ENCODE data around the gene SUMF1.
"Not testable (repeated sequence)": the region's sequence is repeated elsewhere in the genome, so short reads cannot be mapped to it uniquely, and the experiment has no call there.

The SUMF1 gene

GRCh38 chr3:4461468-4462090 is 5.5 kb downstream of the SUMF1 start:
- no peak for DNase-seq (ENCODE audit: low read depth in 2 of 2)

GRCh38 chr3:4460334-4460733 is 6.7 kb downstream of the SUMF1 start:
- no peak for DNase-seq (ENCODE audit: low read depth in 2 of 2)

- DNase-seq (ENCODE audit: low read depth in 2 of 2), result no peak
Observed at GRCh38 chr3:4458961-4459360, 8.1 kb downstream of the SUMF1 start.

- not testable (repeated sequence) for DNase-seq (ENCODE audit: low read depth in 2 of 2)
Observed at GRCh38 chr3:4456780-4457179, 10.3 kb downstream of the SUMF1 start.

- no peak for DNase-seq (ENCODE audit: low read depth in 2 of 2)
Observed at GRCh38 chr3:4454142-4454541, 12.9 kb downstream of the SUMF1 start.

- no peak for DNase-seq (ENCODE audit: low read depth in 2 of 2)
Observed at GRCh38 chr3:4449043-4449805, 17.8 kb downstream of the SUMF1 start.

GRCh38 chr3:4448187-4448586 is 18.9 kb downstream of the SUMF1 start:
- DNase-seq (ENCODE audit: low read depth in 2 of 2), result no peak

GRCh38 chr3:4447295-4447999 is 19.6 kb downstream of the SUMF1 start:
- no peak for DNase-seq (ENCODE audit: low read depth in 2 of 2)

GRCh38 chr3:4440951-4441350 is 26.1 kb downstream of the SUMF1 start:
- DNase-seq (ENCODE audit: low read depth in 2 of 2), result no peak

GRCh38 chr3:4438296-4438695 is 28.8 kb downstream of the SUMF1 start:
- no peak for DNase-seq (ENCODE audit: low read depth in 2 of 2)

GRCh38 chr3:4432259-4432658 is 34.8 kb downstream of the SUMF1 start:
- no peak for DNase-seq (ENCODE audit: low read depth in 2 of 2)

GRCh38 chr3:4429648-4430350 is 37.3 kb downstream of the SUMF1 start:
- DNase-seq (ENCODE audit: low read depth in 2 of 2), result no peak

- DNase-seq (ENCODE audit: low read depth in 2 of 2), result no peak
Observed at GRCh38 chr3:4426782-4427344, 40.2 kb downstream of the SUMF1 start.

- DNase-seq (ENCODE audit: low read depth in 2 of 2), result no peak
Observed at GRCh38 chr3:4426261-4426781, 40.7 kb downstream of the SUMF1 start.

- DNase-seq (ENCODE audit: low read depth in 2 of 2), result no peak
Observed at GRCh38 chr3:4425707-4426106, 41.4 kb downstream of the SUMF1 start.

- DNase-seq (ENCODE audit: low read depth in 2 of 2), result no peak
Observed at GRCh38 chr3:4425055-4425454, 42.0 kb downstream of the SUMF1 start.

GRCh38 chr3:4421121-4421520 is 45.9 kb downstream of the SUMF1 start:
- DNase-seq (ENCODE audit: low read depth in 2 of 2), result no peak

- DNase-seq (ENCODE audit: low read depth in 2 of 2), result no peak
Observed at GRCh38 chr3:4419920-4420319, 47.1 kb downstream of the SUMF1 start.

- DNase-seq (ENCODE audit: low read depth in 2 of 2), result no peak
Observed at GRCh38 chr3:4419386-4419785, 47.7 kb downstream of the SUMF1 start.

- no peak for DNase-seq (ENCODE audit: low read depth in 2 of 2)
Observed at GRCh38 chr3:4418156-4418555, 48.9 kb downstream of the SUMF1 start.

GRCh38 chr3:4417449-4417848 is 49.6 kb downstream of the SUMF1 start:
- no peak for DNase-seq (ENCODE audit: low read depth in 2 of 2)

- DNase-seq (ENCODE audit: low read depth in 2 of 2), result no peak
Observed at GRCh38 chr3:4416961-4417360, 50.1 kb downstream of the SUMF1 start.

All from stimulated activated CD4-positive, alpha-beta T cell treated with anti-CD3 and anti-CD28 coated beads, Interleukin-1b, Interleukin-23, amount 100 ng/mL, for 4 hours (primary cell).